Measurements from ENCODE around the gene HTRA3. TPM values are rescaled to one million over a fixed set of nuclear protein-coding genes. Genes with fewer than 3 reads are reported as not detected.

Gene HTRA3
- total RNA-seq, 1 donor from 2014 or later, result not detected

DNA sequence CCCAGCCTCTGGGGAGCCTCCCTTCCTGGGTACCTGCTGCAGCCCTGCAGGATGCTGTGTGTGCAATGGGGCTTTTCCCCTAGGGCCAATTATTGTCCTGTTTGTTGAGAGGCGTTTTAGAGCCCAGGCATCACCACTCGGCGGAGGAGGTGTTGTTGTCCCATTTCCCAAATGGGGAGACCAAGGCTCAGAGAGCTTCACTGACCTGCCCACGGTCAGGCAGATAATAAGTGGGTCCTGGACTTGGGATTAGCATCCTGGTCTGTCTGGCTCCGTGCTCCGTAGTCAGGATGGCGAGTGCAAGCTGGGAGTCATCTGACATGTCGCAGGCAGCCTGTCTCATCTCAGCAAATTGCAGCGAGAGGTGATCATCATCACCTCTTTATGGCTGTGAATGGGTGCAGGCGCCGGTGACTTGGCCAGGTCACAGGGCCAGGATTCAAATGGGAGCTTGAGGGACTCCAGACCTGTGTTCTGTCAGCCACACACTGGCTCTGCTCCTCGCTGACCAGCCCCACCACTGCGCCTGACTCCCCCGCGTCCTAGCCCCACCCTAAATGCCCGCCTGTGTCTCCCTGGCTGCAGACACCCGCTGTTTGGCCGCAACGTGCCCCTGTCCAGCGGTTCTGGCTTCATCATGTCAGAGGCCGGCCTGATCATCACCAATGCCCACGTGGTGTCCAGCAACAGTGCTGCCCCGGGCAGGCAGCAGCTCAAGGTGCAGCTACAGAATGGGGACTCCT lies 16.6 kb downstream of the HTRA3 start:
- Mint-ChIP-seq H3K9me3 (no peaks in the 10 kb centered on the region), H3K4me3 (no peak overlapping the region), H3K27ac (no peak overlapping the region), H3K4me1 (ENCODE audit: low read depth) (no peaks in the 10 kb centered on the region), H3K36me3 (ENCODE audit: low read depth) (no peaks in the 10 kb centered on the region), H3K27me3 (ENCODE audit: insufficient read depth) (no peaks in the 10 kb centered on the region)
- DNase-seq (ENCODE audit: low spot score), result no peak
- intact Hi-C loops (cut with micrococcal nuclease), result no loop called here

DNA sequence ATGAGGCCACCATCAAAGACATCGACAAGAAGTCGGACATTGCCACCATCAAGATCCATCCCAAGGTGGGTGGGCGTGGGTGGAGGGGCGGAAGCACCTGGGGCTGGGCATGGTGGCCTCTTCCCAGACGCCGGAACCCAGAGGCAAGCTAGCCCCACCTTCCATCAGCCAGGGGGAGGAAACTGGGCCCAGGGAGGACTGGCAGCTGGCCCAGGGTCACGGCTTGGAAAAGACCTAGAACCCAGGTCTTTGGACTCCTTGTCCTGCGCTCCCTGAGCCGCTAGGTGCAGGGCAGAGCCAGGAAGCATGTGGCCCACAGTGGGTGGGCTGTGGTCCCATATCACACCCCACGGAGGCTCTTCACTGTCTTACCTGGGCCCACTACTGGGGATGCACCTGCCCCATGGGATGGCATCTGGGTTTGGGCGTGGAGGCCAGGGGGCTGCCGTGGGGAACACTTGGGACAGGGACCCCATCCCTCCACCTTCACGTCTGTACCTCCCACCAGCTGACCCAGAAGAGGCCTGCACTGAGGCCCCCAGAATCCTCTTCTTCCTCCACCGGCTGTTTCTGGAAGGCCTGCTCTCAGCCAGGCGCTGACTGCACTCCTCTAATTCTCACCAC lies 17.3 kb downstream of the HTRA3 start:
- H3K4me1 Mint-ChIP-seq (ENCODE audit: low read depth), result no peaks in the 10 kb centered on the region
- no peaks in the 10 kb centered on the region for H3K9me3 Mint-ChIP-seq
- no peaks in the 10 kb centered on the region for H3K36me3 Mint-ChIP-seq (ENCODE audit: low read depth)
- intact Hi-C loops (cut with micrococcal nuclease), result no loop called here
- no peaks in the 10 kb centered on the region for H3K27me3 Mint-ChIP-seq (ENCODE audit: insufficient read depth)
- no peak overlapping the region for H3K27ac Mint-ChIP-seq
- DNase-seq (ENCODE audit: low spot score), result no peak
- H3K4me3 Mint-ChIP-seq, result no peak overlapping the region

DNA sequence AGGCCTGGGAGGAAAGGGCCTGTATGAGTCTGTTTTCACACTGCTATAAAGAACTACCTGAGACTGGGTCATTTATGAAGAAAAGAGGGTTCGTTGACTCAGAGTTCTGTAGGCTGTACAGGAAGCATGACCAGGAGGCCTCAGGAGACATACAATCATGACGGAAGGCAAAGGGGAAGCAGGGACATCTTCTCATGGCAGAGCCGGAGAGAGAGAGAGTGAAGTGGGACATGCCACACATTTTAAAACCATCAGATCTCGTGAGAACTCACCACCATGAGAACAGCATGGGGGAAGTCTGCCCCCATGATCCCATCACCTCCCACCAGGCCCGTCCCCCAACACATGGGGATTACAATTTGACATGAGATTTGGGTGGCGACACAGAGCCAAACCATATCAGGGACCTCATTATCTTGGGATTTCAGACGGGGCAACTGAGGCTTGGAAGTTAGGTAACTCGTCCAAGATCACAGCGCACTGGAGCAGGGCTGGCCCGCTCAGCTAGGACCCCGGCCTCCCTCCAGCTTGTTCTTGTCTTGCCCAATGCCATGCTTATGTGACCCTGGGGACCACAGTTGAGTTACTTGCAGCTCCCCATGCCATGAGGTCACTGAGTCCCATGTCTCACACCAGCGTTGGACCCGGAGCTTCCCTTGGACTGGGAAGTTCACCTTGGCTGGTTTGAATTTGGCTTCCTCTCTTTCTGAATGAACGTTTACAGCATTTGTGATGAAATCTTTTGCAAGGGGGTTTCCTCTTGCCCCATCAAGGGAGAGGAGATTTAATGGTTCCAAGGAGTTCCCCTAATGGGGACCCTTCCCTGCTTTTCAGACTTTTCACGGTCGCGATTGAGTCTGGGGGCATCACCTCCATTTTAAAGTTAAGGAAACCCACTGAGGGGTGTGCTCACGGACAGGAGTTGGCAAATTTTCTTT lies 18.1 kb downstream of the HTRA3 start:
- Mint-ChIP-seq H3K9me3 (no peaks in the 10 kb centered on the region), H3K4me3 (no peak overlapping the region), H3K36me3 (ENCODE audit: low read depth) (no peaks in the 10 kb centered on the region), H3K27ac (no peak overlapping the region), H3K27me3 (ENCODE audit: insufficient read depth) (no peaks in the 10 kb centered on the region), H3K4me1 (ENCODE audit: low read depth) (no peaks in the 10 kb centered on the region)
- no peak for DNase-seq (ENCODE audit: low spot score)
- intact Hi-C loops (cut with micrococcal nuclease), result no loop called here

DNA sequence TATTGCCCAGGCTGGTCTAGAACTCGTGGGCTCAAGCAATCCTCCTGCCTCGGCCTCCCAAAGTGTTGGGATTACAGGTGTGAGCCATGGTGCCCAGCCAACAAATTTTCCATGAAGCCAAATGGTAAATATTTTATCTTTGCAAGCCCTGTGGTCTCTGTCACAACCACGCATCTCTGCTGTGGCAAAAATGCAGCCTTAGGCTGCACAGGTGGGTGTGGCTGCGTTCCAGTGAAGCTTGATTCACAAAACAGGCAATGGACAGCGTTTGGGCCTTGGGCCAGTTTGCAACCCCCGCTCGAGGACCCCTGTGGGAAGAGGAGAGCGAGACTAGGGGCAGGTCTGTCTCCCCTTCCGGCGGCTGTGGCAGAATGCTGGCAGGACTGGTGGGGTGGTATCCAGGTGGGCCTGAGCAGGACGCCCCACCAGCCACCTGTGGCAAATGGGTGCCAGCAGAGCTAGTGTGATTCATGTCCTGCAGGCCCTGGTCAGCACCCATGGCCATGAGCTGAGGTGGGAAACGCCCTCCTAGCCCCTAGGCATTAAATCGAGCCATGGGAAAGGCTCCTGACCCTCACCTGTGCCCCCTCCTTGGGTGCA lies 19.7 kb downstream of the HTRA3 start:
- H3K9me3 Mint-ChIP-seq, result no peaks in the 10 kb centered on the region
- H3K27ac Mint-ChIP-seq, result no peak overlapping the region
- intact Hi-C loops (cut with micrococcal nuclease), result no loop called here
- H3K36me3 Mint-ChIP-seq (ENCODE audit: low read depth), result no peaks in the 10 kb centered on the region
- DNase-seq (ENCODE audit: low spot score), result no peak
- no peaks in the 10 kb centered on the region for H3K4me1 Mint-ChIP-seq (ENCODE audit: low read depth)
- H3K27me3 Mint-ChIP-seq (ENCODE audit: insufficient read depth), result no peaks in the 10 kb centered on the region
- H3K4me3 Mint-ChIP-seq, result no peak overlapping the region

DNA sequence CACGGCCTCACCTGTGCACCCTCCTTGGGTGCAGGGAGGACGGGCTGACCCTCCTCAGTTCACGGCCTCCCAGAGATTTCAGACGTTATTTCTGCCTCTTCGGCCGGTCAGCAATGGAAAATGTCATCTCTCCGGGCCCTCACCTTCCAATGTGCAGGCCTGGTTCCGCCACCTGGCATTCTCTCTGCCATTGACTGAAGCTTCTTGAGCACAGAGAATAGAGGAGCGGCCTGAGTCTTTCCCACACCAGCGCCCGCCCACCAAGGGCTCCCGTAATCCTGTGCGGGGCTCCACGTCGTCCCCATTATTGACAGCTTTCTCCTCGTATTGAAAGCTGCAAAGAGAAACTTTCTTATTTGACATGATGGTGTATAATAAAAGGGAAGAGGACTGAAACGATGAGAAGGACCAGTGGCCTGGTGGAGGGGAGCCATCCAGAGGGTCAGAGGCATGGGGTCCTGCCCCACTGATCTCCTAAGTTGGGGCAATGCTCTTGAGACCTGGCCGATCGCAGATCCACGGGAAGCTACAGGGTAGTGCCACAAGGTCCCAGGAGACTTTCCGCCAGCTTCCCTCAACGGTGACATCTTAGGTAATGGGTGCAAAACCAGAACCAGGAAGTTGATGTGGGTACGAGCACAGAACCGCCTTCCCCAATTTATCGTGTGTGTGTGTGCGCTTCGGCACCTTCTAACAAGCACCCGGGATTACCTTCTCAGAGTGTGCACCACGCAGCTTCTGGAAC lies 20.6 kb downstream of the HTRA3 start:
- no peak overlapping the region for H3K27ac Mint-ChIP-seq
- no peaks in the 10 kb centered on the region for H3K36me3 Mint-ChIP-seq (ENCODE audit: low read depth)
- intact Hi-C loops (cut with micrococcal nuclease), result no loop called here
- H3K27me3 Mint-ChIP-seq (ENCODE audit: insufficient read depth), result no peaks in the 10 kb centered on the region
- H3K9me3 Mint-ChIP-seq, result peaks cover 6% of the 10 kb centered on the region
- no peak for DNase-seq (ENCODE audit: low spot score)
- no peak overlapping the region for H3K4me3 Mint-ChIP-seq
- H3K4me1 Mint-ChIP-seq (ENCODE audit: low read depth), result no peaks in the 10 kb centered on the region

DNA sequence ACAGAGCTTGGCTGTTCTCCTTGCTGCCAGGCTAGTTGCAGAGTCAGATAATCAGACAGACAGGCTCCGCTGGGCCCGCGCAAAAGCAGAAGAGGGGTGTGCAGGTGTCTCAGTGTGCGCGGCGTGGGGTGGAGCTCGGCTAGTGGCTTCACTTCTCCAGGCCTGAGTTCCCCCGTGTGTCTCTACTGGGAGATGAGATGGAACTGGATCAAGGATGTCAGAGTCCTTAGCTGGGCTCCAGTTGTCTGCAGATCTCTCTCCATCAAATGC lies 21.1 kb downstream of the HTRA3 start:
- H3K36me3 Mint-ChIP-seq (ENCODE audit: low read depth), result no peaks in the 10 kb centered on the region
- no peaks in the 10 kb centered on the region for H3K27me3 Mint-ChIP-seq (ENCODE audit: insufficient read depth)
- no peaks in the 10 kb centered on the region for H3K4me1 Mint-ChIP-seq (ENCODE audit: low read depth)
- peaks cover 7% of the 10 kb centered on the region for H3K9me3 Mint-ChIP-seq
- no peak overlapping the region for H3K4me3 Mint-ChIP-seq
- intact Hi-C loops (cut with micrococcal nuclease), result no loop called here
- DNase-seq (ENCODE audit: low spot score), result no peak
- H3K27ac Mint-ChIP-seq, result no peak overlapping the region

DNA sequence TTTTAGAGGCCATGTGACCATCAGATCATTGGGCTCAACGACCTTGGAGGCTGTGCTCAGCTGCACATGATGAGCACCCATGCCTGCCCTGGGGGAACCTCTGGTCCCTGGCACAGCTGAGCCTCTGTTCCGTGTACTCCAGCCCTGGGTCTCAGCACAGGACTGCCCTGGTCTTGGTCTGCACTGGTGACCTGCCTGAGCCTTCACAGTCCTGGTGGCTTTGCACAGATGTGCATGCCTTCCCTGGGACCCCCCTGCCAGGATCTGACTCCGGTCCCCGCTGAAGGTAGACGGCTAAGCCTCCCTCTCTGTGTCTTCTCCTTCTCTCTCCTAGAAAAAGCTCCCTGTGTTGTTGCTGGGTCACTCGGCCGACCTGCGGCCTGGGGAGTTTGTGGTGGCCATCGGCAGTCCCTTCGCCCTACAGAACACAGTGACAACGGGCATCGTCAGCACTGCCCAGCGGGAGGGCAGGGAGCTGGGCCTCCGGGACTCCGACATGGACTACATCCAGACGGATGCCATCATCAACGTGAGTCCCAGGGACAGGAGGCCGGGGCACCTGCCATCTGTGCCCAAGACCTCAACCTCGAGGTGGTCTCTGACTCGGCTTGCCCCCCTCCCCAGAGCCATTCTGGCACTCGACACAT lies 21.6 kb downstream of the HTRA3 start:
- Mint-ChIP-seq H3K9me3 (peaks cover 7% of the 10 kb centered on the region), H3K27ac (no peak overlapping the region), H3K27me3 (ENCODE audit: insufficient read depth) (no peaks in the 10 kb centered on the region), H3K36me3 (ENCODE audit: low read depth) (no peaks in the 10 kb centered on the region), H3K4me3 (no peak overlapping the region), H3K4me1 (ENCODE audit: low read depth) (no peaks in the 10 kb centered on the region)
- no peak for DNase-seq (ENCODE audit: low spot score)
- intact Hi-C loops (cut with micrococcal nuclease), result no loop called here

DNA sequence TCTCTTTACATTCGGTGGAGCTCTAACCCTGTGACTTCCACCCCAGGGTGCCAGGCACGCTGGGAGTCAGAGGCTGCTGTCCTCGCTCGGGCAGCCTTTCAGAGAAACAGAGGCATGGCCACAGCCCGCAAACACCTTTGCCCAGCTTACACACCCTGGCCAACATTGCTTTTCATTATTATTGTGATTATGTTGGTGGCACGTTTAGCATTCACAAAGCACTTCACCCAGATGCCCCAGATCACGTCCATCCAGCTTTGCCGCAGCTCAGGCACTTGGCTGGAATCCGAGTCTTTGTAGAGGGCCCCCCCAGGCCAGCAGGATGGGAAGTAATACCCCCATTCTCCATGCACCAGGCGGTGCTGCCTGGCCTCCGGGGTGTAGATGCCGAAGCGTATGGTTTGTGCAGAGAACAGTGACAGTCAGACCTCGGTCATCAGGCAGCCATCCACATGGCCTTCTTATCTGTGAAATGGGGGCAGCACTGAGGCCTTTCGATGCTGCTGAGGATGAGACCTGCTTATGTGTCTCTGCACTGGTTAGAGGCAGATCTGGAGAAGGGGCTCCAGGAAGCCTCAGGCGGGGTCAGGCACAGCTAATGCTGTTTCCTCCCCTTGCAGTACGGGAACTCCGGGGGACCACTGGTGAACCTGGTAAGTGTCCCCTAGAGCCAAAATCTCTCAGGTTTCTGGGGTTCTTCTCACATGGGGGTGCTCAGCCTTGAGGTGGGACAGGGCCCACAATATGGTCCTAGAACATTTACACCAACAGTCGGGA lies 22.3 kb downstream of the HTRA3 start:
- no peak overlapping the region for H3K27ac Mint-ChIP-seq
- H3K27me3 Mint-ChIP-seq (ENCODE audit: insufficient read depth), result no peaks in the 10 kb centered on the region
- H3K4me3 Mint-ChIP-seq, result no peak overlapping the region
- no peaks in the 10 kb centered on the region for H3K4me1 Mint-ChIP-seq (ENCODE audit: low read depth)
- H3K9me3 Mint-ChIP-seq, result peaks cover 7% of the 10 kb centered on the region
- no peaks in the 10 kb centered on the region for H3K36me3 Mint-ChIP-seq (ENCODE audit: low read depth)
- intact Hi-C loops (cut with micrococcal nuclease), result no loop called here
- no peak for DNase-seq (ENCODE audit: low spot score)

DNA sequence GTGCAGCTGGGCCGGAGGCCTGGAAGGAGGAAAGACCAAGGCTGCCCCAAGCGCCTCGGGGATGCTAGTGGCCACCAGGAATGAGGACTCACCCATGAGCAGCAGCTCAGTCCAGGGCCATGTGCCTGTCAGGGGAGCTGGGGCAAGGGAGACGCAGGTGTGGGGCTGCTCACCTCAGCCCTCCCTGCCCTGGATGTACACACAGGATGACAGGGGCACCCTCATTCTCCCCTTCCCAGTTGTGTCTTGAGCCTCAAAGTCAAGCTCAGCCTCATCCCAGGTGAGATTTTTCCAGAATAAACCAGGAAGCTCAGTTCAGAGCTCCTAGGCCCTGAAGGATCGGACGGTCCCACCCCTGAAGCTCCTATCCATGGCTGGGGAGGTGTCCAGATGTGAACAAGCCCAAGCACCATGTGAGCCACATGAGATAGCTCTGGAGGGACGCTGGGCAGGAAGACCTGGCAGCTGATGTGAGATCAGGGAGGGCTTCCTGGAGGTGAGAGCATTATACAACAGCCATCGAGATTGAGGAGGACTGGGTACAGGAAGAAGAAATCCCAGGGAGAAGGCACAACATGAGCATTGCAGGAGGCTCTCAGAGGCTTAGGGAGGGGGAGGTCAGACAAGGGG lies 23.0 kb downstream of the HTRA3 start:
- DNase-seq (ENCODE audit: low spot score), result no peak
- Mint-ChIP-seq H3K4me3 (no peak overlapping the region), H3K36me3 (ENCODE audit: low read depth) (no peaks in the 10 kb centered on the region), H3K27me3 (ENCODE audit: insufficient read depth) (no peaks in the 10 kb centered on the region), H3K9me3 (peaks cover 7% of the 10 kb centered on the region), H3K27ac (no peak overlapping the region), H3K4me1 (ENCODE audit: low read depth) (no peaks in the 10 kb centered on the region)
- intact Hi-C loops (cut with micrococcal nuclease), result no loop called here

DNA sequence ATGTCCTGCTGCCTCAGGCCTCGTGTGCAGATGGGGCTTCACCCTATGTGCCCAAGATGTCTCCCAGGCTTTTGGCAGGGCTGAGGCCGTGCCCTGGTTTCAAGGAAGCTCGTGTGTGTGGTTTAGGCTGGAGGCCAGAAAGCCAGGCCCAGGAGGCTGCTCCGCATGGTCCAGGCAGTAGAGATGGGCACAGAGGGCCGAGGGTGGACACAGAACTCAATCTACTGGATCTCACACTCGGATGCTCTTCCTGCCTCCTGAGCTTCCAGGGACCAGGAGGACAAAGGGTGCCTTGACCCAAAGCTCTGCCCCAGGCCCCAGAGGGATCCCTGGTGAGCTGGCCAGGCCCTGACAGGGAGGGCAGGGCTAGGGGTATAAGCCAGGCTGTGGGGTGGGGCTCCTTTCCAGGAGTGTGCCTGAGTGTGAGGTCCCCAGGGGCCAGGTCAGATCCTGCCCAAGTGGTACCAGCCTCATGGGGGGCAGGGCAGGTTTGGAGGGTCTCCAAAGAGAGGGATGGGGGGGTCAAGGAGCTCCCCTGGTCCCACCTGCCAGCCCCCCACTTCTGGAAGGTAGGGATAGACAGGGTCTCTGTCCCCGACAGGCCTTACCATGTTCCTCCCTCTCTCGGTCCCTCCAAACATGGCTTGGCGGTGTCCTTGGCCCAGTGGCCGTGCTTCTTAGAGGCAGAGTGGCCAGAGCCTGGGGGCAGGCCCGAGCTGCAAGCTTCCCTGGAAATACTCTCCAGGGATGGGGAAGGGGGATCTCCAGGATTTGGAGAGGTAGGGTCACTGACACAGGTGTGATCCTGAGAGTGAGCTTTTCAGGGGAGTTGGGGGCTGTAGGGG lies 23.8 kb downstream of the HTRA3 start:
- Mint-ChIP-seq H3K4me1 (ENCODE audit: low read depth) (no peaks in the 10 kb centered on the region), H3K36me3 (ENCODE audit: low read depth) (no peaks in the 10 kb centered on the region), H3K9me3 (peaks cover 7% of the 10 kb centered on the region), H3K4me3 (no peak overlapping the region), H3K27me3 (ENCODE audit: insufficient read depth) (no peaks in the 10 kb centered on the region), H3K27ac (no peak overlapping the region)
- intact Hi-C loops (cut with micrococcal nuclease), result no loop called here
- DNase-seq (ENCODE audit: low spot score), result no peak

DNA sequence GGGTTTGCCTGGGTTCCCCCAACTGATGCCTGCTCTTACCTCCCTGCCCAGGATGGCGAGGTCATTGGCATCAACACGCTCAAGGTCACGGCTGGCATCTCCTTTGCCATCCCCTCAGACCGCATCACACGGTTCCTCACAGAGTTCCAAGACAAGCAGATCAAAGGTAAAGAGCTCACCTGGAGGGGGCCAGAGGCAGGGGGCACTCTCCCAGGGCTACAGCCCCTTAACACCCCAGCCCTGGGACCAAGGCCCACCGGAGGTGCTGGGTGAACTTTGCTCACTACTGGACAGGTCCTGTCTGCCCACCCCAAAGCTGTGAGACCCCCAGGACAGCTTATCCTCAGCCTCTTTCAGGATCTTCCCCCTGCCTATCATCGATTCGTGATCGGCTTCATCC lies 24.5 kb downstream of the HTRA3 start:
- Mint-ChIP-seq H3K36me3 (ENCODE audit: low read depth) (no peaks in the 10 kb centered on the region), H3K27ac (no peak overlapping the region), H3K4me1 (ENCODE audit: low read depth) (no peaks in the 10 kb centered on the region), H3K4me3 (no peak overlapping the region), H3K27me3 (ENCODE audit: insufficient read depth) (peaks cover 2% of the 10 kb centered on the region), H3K9me3 (peaks cover 7% of the 10 kb centered on the region)
- intact Hi-C loops (cut with micrococcal nuclease), result no loop called here
- DNase-seq (ENCODE audit: low spot score), result no peak
